Fibroblast of skin of left quadriceps (primary cell): ENCODE data around the gene JAM3.

ENCODE experiments used
- DNase-seq, 2 experiments: peaks; one replicate each; pipeline ENCODE4 v3.0.0-alpha.2; 2013; ENCODE audit warnings: low read depth in 2 of 2

JAM3 gene

DNA sequence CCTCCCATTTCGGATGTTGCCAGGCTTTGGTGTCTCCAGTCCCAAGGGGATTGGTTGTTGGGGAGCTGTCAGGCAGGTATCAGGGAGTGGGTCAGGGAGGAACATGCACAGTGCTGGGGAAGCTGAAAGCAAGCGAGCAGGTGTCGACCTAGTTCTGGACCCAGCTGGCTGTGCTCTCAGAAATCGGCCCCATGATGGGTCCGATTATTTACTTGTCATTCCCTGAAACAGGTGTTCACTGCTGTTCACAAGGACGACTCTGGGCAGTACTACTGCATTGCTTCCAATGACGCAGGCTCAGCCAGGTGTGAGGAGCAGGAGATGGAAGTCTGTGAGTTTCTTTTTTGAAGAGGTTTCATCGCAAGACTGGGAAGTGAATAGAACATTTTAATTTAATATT lies 76.8 kb downstream of the JAM3 start:
- no peak for DNase-seq

- no peak for DNase-seq
Measured at GRCh38 chr11:134146598-134146997, 77.7 kb downstream of the JAM3 start.

GRCh38 chr11:134149371-134149770 lies 80.5 kb downstream of the JAM3 start:
- no peak for DNase-seq

- no peak for DNase-seq
Measured at GRCh38 chr11:134150195-134150903, 81.5 kb downstream of the JAM3 start.

DNA sequence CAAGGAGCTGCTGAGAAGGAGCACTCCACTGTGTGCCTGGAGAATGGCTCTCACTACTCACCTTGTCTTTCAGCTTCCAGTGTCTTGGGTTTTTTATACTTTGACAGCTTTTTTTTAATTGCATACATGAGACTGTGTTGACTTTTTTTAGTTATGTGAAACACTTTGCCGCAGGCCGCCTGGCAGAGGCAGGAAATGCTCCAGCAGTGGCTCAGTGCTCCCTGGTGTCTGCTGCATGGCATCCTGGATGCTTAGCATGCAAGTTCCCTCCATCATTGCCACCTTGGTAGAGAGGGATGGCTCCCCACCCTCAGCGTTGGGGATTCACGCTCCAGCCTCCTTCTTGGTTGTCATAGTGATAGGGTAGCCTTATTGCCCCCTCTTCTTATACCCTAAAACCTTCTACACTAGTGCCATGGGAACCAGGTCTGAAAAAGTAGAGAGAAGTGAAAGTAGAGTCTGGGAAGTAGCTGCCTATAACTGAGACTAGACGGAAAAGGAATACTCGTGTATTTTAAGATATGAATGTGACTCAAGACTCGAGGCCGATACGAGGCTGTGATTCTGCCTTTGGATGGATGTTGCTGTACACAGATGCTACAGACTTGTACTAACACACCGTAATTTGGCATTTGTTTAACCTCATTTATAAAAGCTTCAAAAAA lies 82.3 kb downstream of the JAM3 start:
- no peak for DNase-seq

DNA sequence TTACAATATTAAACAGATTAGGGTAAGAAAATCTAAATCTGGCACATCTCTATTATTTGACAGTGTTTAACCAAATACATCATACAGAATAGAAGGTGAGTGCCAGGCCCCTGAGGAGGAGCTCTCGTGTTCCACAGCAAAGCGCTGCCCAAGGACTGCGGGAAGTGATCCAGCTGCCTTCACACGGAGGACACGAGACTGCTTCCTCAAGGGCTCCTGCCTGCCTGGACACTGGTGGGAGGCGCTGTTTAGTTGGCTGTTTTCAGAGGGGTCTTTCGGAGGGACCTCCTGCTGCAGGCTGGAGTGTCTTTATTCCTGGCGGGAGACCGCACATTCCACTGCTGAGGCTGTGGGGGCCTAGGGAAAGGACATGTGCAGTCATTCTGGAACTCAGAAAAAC lies 83.8 kb downstream of the JAM3 start:
- no peak for DNase-seq

- no peak for DNase-seq
Measured at GRCh38 chr11:134153147-134153905, 84.5 kb downstream of the JAM3 start.

GRCh38 chr11:134154441-134154840 lies 85.6 kb downstream of the JAM3 start:
- DNase-seq, result no peak

- DNase-seq, result no peak
Measured at GRCh38 chr11:134155456-134155855, 86.6 kb downstream of the JAM3 start.

DNA sequence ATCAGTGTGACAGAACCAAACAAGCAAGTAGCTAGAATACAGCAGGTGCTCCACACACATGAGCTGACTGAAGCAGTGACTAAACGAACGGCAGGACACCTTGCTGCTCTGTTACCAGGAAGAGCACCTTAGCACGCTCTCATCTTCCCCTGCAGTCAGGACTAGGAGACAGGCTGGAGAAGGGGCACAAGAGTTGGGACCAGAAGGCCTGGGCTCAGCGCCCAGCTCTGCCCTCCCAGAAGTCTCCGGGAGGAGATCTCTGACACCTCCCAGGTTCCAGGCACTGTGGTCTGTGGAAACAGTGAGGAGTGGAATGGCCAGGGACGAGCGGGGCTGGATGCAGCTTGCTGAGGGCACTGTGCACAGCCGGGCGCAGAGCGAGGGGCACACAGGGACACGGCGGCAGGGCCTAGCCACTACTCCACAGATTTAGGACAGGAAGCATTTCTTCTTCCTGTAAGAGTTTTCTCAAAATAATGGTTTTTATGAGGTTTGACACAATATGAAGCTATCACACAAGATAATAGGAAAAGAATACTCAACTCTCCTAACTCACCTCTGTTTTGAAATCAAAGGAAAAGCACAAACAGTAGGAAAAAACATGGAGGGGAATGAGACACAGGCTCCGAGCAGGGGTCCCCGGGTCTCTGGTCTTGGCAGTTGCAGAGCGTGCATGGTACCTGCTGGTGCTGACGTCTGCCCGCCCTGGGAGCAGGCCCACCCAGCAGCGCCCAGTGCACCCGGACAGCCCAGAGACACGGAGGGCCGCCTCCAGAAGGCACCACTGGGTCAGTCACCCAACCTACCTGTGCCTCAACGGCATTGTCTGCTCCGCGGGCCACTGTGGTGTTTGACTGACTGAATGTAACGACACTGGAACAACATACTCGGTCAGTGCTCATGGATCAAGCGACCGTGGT lies 87.3 kb downstream of the JAM3 start:
- no peak for DNase-seq

DNA sequence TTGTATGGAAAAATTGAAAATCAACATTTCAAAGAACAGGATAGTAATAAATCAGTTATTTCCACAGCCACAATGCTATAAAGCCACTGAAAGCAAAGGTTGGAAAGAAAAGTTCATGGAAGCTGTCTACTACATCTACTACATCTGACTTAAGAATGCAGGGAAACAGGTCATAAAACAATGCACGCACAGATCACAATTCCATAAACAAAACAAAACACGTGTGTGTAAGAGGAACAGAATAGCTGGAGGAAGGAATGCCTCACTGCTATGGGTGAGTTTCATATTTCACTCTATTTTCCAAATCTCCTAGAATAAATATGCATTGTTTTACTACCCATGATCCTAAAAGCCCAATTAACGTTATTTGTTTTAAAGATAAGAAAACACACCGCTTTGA lies 88.6 kb downstream of the JAM3 start:
- DNase-seq, result no peak

- no peak for DNase-seq
Measured at GRCh38 chr11:134158023-134158422, 89.2 kb downstream of the JAM3 start.

DNA sequence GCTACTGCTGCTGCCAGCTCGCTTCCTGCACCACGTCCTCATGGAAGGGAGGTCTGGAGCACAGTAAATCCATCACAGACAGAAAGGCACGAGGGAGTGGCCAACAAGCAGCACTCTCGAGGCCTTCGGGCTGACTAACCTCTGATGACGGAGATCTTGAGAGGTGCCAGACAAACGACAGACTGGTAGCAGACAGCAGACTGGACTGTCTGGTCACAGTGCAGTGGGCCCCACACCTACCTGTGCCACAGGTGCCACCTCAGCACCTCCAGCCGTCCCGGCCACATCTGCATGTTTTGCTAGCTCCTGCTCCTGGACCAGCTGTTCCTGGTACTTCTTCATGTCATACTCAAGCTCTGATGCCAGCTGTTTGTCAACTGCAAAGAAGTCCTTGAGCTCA lies 90.8 kb downstream of the JAM3 start:
- DNase-seq, result no peak

- DNase-seq, result no peak
Measured at GRCh38 chr11:134164490-134165370, 95.9 kb downstream of the JAM3 start.

DNA sequence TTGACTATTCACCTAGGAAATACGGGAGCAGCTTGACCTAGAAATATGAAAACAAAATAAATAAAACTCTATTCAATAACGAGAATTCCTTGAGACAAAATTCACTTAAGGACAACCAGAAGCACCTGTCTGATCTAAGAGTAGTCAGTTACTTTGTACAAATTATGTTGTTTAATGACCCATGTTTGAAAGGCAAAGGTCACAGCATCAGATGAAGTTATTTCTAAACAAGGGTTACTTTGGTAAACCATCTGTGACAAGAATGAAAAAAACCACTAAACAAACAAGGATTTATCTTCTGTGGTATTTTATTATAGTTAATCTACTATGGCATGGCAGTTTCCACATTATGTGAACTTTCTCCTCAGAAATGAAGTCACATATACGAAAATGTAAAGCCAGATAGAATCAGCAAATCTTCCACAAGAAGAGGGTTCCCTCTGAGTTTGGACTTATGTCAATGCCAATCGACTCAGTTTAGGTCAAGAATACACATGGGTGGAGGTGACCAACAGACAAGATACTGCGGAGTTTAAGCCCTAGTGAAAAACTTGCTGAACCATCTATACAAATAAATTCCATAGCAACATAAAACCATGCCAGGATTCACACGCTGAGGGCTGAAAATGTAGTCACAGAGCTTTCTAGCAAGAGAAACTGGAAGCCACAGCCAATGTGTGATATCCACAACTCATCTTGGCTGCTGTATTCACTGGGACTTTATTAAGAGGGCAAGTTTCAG lies 101.5 kb downstream of the JAM3 start:
- DNase-seq, result no peak

GRCh38 chr11:134170919-134171281 lies 102.0 kb downstream of the JAM3 start:
- peak in 1 of 2 experiments; percentile 7 for DNase-seq

DNA sequence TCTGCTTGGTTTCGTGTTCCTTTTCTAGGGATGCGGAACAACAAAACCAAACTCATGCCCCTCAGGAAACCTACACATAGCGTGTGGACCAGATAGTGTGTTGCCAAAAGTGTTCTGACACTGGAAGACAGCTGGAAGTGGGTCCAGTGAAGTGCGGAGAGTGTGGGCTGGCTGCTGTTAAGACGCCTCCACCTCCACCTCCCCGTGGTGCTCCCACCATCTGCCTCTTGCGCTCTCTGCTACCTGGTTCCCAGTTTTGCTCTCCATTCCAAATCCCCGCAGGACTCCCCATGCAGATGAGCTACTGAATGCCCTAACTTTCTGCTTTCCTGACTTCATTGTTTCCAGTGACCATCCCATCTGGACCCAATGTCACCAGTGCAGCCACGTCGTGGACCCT lies 103.1 kb downstream of the JAM3 start:
- no peak for DNase-seq

DNA sequence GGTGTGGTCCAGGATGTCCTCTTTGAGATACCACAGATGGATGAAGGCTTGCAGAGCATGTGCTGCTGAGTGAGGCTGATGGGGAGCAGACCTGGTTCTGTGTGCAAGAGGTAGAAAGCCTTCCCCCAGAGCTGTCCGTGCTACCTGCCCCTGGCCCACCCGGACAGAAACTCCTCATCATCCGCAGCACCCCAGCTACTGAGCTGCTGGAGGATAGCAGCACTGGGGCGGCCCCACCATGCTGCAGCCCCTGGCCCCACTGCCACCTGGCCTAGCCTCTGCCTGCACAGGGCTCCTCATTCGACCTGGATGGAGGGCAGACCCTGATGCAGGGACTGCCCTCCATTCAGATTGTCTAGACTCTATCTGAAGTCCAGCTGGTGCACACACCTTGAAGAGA lies 104.4 kb downstream of the JAM3 start:
- no peak for DNase-seq

DNA sequence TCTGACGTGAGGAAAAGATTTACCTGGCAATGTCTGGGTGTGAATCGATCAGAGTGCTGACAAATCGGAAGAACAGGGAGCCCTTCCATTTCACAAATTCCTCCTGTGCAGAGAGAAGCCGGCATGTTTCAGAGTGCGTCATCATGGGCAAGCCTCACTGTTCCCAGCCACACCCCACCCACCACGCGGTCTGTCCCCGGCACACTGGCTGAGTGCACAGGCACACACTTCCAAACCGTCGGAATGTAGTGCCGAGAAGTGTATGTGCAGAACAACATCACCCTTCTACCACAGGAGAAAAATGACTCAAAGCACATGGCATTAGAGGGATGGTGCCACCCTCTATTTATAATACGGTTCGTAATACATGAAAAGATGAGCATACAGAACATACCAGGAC lies 107.4 kb downstream of the JAM3 start:
- DNase-seq, result no peak

DNA sequence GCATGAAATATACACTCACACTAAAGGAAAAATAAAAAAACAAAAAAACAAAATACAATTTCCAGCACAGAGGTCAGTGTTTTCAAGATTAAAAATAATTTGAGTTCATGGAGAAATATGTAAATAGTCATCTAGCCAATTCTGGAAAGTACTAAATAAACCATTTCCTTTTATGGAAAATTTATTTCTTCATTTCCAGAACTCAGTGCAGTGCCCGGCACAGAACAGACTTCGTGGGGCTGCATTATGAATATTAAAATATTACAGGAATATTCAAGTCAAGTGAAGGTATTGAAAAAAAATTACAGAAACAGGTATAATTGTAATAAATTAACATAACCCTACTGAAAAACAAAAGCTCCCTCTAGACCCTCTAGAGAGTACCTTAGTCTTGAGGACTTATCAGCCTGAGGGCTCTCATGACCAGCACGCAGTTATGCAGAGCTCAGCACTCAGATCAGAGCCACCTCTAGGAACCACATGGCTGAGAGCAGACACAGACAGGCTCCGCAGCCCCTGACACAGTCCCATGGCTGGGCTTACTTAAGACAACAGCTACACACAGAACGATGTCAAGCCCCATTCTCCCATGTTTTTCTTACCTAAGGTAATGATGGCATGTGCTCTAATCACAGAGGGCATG lies 109.3 kb downstream of the JAM3 start:
- no peak for DNase-seq
